GM12878 (cell line): Measurements from ENCODE around the gene RABEP1. TPM values are rescaled to one million over a fixed set of nuclear protein-coding genes. Genes with fewer than 3 reads are reported as not detected.

Source experiments
- ATAC-seq: fragments of 200-7000 bp; cut with Tn5 transposase; 3 replicates; pipeline ENCODE4 v1.9.1; 2020; ENCODE audit warnings: mild to moderate bottlenecking, moderate library complexity
- BruUV-seq: library from RNA; stranded (reverse); fragments of 400-500 nt; replicated peaks from 2 replicates; lab custom pipeline; 2021; lab: Mats Ljungman, UMichigan
- CTCF ChIA-PET: fragments of 300-600 bp; sonication (Branson Sonifier 250); formaldehyde crosslinking; extraction: SDS; loops from one replicate; lab custom pipeline; 2021; ENCODE audit warnings: inconsistent platforms; lab: Yijun Ruan, JAX
- POLR2A ChIA-PET: fragments of 350-600 bp; formaldehyde crosslinking; extraction: SDS; loops from one replicate; lab custom pipeline; 2021; ENCODE audit warnings: inconsistent platforms; lab: Charles Lee
- RAD21 ChIA-PET: fragments of 300-600 bp; sonication (Branson Sonifier 250); formaldehyde crosslinking; loops from one replicate; lab custom pipeline; 2023; ENCODE audit warnings: antibody characterized with exemption; ENCODE audit not compliant: unreplicated experiment; lab: Charles Lee
- SMC1A ChIA-PET: fragments of 300-600 bp; sonication (Branson Sonifier 250); formaldehyde crosslinking; loops from one replicate; lab custom pipeline; 2023; ENCODE audit not compliant: unreplicated experiment, uncharacterized antibody; lab: Charles Lee
- DNase-seq: peaks from one replicate; pipeline ENCODE4 v3.0.0-alpha.2; 2011; ENCODE audit warnings: low read depth, low spot score
- FAIRE-seq: peaks from 3 replicates; lab custom pipeline; 2011; peaks lifted over from hg19 to GRCh38; lab: Jason Lieb, UNC
- H2AFZ ChIP-seq: 2 replicates; pipeline ENCODE4 v1.6.0; 2011; ENCODE audit warnings: low read depth, low read length, control low read depth; ENCODE audit not compliant: control insufficient read depth
- H3K27ac ChIP-seq: 2 replicates; pipeline ENCODE4 v1.5.1; 2011; ENCODE audit warnings: control low read depth; ENCODE audit not compliant: control insufficient read depth, insufficient read depth
- H3K27me3 ChIP-seq, 2 experiments: replicated peaks in 1 of 2; 2 replicates each; pipeline versions ENCODE4 v1.6.0 to v1.6.1; 2011; ENCODE audit warnings: low read length in 1 of 2; ENCODE audit not compliant: control insufficient read depth in 2 of 2, insufficient read depth in 2 of 2
- H3K36me3 ChIP-seq, 2 experiments: 2 replicates each; pipeline ENCODE4 v1.5.1; 2011; ENCODE audit warnings: low read length in 1 of 2; ENCODE audit not compliant: control insufficient read depth in 2 of 2, insufficient read depth in 2 of 2
- H3K4me1 ChIP-seq: 2 replicates; pipeline ENCODE4 v1.6.1; 2011; ENCODE audit warnings: mild to moderate bottlenecking, low read length, moderate library complexity, mixed read lengths; ENCODE audit not compliant: control insufficient read depth, insufficient read depth
- H3K4me2 ChIP-seq: 2 replicates; pipeline ENCODE4 v1.6.0; 2011; ENCODE audit warnings: control low read depth; ENCODE audit not compliant: control insufficient read depth, insufficient read depth
- H3K4me3 ChIP-seq: fragments of 200-600 bp; sonication (generic); 2 replicates; pipeline ENCODE4 v1.5.1; 2016
- H3K79me2 ChIP-seq: 2 replicates; pipeline ENCODE4 v1.6.0; 2011; ENCODE audit warnings: low read length; ENCODE audit not compliant: control insufficient read depth, insufficient read depth
- H3K9ac ChIP-seq: 2 replicates; pipeline ENCODE4 v1.8.0; 2011; ENCODE audit warnings: low read length, control low read depth, mixed read lengths; ENCODE audit not compliant: control insufficient read depth, insufficient read depth
- H3K9me3 ChIP-seq: replicated peaks from 3 replicates; pipeline ENCODE4 v1.5.1; 2011; ENCODE audit warnings: mild to moderate bottlenecking, low read length; ENCODE audit not compliant: control insufficient read depth, insufficient read depth
- H4K20me1 ChIP-seq: 2 replicates; pipeline ENCODE4 v1.6.0; 2011; ENCODE audit not compliant: control insufficient read depth, insufficient read depth
- ATF2 ChIP-seq: IDR thresholded peaks from 2 replicates; pipeline ENCODE4 v1.6.1; 2012; ENCODE audit warnings: low read length, inconsistent platforms
- LARP7 ChIP-seq: fragments of 450-650 bp; IDR thresholded peaks from 2 replicates; pipeline ENCODE4 v1.6.1; 2017; ENCODE audit warnings: mild to moderate bottlenecking
- WGBS: methylation state at CpG from one replicate; pipeline ENCODE4 v1.1.6; 2016; ENCODE audit warnings: low lambda C conversion rate; ENCODE audit not compliant: insufficient replicate concordance, insufficient coverage; ENCODE audit errors: missing lambda C conversion rate; 5-methylcytosine and 5-hydroxymethylcytosine counted together
- in situ Hi-C: fragments of 300-500 bp; cut with MboI; formaldehyde crosslinking; loops from 9 replicates; pipeline ENCODE4 v1.14.3; 2018; ENCODE audit warnings: mixed read lengths
- intact Hi-C: fragments of 100-400 bp; cut with micrococcal nuclease; formaldehyde crosslinking; loops from one replicate; pipeline ENCODE4 v1.14.2; 2022; ENCODE audit not compliant: unreplicated experiment
- polyA plus RNA-seq, 11 experiments: library from polyadenylated mRNA; depleted of rRNA in 4 of 11; unstranded in 6 of 11; stranded (reverse) in 5 of 11; fragments of >200 nt; fragmentation: Nextera tagmentation in 4 of 11; fragmentation: Illumina TruSeq in 1 of 11; extraction: Ambion mirVana in 4 of 11; extraction: Trizol in 1 of 11; gene quantifications; 1 replicate in 1 of 11; 2 replicates in 10 of 11; pipeline versions ENCODE4 v1.2.1 to v1.2.3, GENCODE V29; 2011 to 2016; ENCODE audit warnings: inconsistent platforms in 2 of 11, missing spikeins in 2 of 11, low read depth in 1 of 11
- total RNA-seq, 4 experiments: library from RNA; depleted of rRNA in 3 of 4; stranded (reverse); fragments of >200 nt in 3 of 4; fragmentation: Illumina TruSeq in 1 of 4; extraction: Trizol in 1 of 4; gene quantifications; 2 replicates each; pipeline versions ENCODE4 v1.2.1 to v1.2.3, GENCODE V29; 2013 to 2021
- TF ChIP-seq, protein P1 (sequence below): IDR thresholded peaks from 2 replicates; pipeline ENCODE4 v1.6.1; 2011; ENCODE audit warnings: mild to moderate bottlenecking, low read depth, low read length, moderate library complexity; ENCODE audit not compliant: insufficient replicate concordance

The RABEP1 gene
- total and polyA plus RNA-seq, 10 of the 15 experiments (the other 5 are each of a cell fraction or from before 2014, with no cell fraction given): 13.4 to 71.4 (median 59.8) TPM

DNA sequence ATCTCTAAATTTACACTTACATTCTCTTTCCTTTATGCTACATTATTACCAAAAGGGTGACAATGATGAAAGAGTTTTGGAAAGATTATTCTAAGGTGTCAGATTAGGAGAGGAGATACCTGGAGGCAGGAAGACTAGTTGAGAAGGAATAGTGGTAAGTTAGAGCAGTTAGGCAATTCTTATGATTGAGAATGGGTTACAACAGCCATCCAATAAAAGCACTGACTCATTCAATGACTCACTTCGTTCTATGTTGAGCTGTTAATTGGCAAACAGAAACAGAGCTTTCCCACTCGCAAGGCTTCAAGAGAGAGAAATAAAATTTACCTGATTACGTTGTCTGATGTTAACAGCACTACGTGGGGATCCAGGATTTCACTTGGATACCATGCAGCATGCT lies 131.6 kb downstream of the RABEP1 start:
- H3K4me2 ChIP-seq: 0 out of 2 replicates have a peak overlapping the region, but pooled peaks have one; percentile 23
- intact Hi-C loops: no loop called here
- no peaks in the 10 kb centered on the region for H3K9me3 ChIP-seq
- no peak overlapping the region for H2AFZ ChIP-seq
- WGBS: 54% methylated on average over 4 of the region's 4 CpGs
- POLR2A ChIA-PET: interaction anchor here (0.9 kb wide), 1 partner anchor 9 kb away, joined by 4 read pairs; no protein-coding TSS in a partner anchor
- peaks cover 58% of the 10 kb centered on the region for H3K79me2 ChIP-seq
- CTCF ChIA-PET: interaction anchor here (1.1 kb wide), 1 partner anchor 23 kb away, joined by 5 read pairs; no protein-coding TSS in a partner anchor
- no peak overlapping the region for H3K4me3 ChIP-seq
- H3K27me3 ChIP-seq: no peaks in the 10 kb centered on the region
- BruUV-seq: TSS peak; percentile 6
- H3K9ac ChIP-seq: no peak overlapping the region
- H3K36me3 ChIP-seq: peaks cover 9 to 43% of the 10 kb centered on the region in 2 experiments
- no peak for ATAC-seq
- no peak for DNase-seq
- RAD21 ChIA-PET: no interaction called here
- H4K20me1 ChIP-seq: peaks cover 4% of the 10 kb centered on the region; the same call in 1 of the 2 replicates
- no peak for FAIRE-seq
- H3K27ac ChIP-seq: no peak overlapping the region
- peaks cover 26% of the 10 kb centered on the region for H3K4me1 ChIP-seq
- SMC1A ChIA-PET: interaction anchor here (0.9 to 1.5 kb wide), 4 partner anchors 10 to 84 kb away, joined by 3 to 4 read pairs (median 4); no protein-coding TSS in a partner anchor
- in situ Hi-C loops: no loop called here
- TF ChIP-seq, protein P1, sequence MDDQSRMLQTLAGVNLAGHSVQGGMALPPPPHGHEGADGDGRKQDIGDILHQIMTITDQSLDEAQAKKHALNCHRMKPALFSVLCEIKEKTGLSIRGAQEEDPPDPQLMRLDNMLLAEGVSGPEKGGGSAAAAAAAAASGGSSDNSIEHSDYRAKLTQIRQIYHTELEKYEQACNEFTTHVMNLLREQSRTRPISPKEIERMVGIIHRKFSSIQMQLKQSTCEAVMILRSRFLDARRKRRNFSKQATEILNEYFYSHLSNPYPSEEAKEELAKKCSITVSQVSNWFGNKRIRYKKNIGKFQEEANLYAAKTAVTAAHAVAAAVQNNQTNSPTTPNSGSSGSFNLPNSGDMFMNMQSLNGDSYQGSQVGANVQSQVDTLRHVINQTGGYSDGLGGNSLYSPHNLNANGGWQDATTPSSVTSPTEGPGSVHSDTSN: no peak
- TF ChIP-seq ATF2 (no peak), LARP7 (no peak)
